HTR-8/SVneo (cell line): Measurements from ENCODE around the gene C1R.
"Not testable (repeated sequence)": the region's sequence is repeated elsewhere in the genome, so short reads cannot be mapped to it uniquely, and the experiment has no call there.

Source experiments
- DNase-seq: peaks from one replicate; pipeline ENCODE4 v3.0.0; 2011; ENCODE audit warnings: low spot score, mixed read lengths; ENCODE audit not compliant: insufficient read length
- FAIRE-seq: peaks from 2 replicates; lab custom pipeline; 2011; peaks lifted over from hg19 to GRCh38; lab: Jason Lieb, UNC

C1R gene

GRCh38 chr12:7072554-7072953 is 19.7 kb downstream of the C1R start:
- FAIRE-seq (peak; percentile 26), DNase-seq (no peak)

- DNase-seq (no peak), FAIRE-seq (no peak)
Measured at GRCh38 chr12:7072035-7072434, 20.2 kb downstream of the C1R start.

GRCh38 chr12:7069386-7069785 is 22.9 kb downstream of the C1R start:
- DNase-seq (no peak), FAIRE-seq (no peak)

DNA sequence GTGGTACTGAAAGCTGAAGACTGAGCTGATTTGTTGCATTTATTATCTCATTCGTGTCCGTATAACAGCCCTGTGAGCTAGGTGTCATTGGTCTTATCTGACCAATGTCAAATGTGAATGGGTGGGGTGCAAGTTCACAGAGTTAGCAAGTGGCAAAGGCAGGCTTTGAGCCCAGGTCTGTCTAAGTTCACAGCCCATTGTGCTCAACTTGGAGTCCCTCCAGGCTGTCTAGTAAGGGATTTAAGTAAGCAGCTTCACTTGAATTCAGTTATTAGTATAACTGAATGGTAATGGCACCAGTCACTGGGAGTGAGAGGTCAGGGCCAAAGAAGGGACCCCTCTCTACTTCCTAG is 23.3 kb downstream of the C1R start:
- DNase-seq = no peak
- peak; percentile 13 for FAIRE-seq

DNA sequence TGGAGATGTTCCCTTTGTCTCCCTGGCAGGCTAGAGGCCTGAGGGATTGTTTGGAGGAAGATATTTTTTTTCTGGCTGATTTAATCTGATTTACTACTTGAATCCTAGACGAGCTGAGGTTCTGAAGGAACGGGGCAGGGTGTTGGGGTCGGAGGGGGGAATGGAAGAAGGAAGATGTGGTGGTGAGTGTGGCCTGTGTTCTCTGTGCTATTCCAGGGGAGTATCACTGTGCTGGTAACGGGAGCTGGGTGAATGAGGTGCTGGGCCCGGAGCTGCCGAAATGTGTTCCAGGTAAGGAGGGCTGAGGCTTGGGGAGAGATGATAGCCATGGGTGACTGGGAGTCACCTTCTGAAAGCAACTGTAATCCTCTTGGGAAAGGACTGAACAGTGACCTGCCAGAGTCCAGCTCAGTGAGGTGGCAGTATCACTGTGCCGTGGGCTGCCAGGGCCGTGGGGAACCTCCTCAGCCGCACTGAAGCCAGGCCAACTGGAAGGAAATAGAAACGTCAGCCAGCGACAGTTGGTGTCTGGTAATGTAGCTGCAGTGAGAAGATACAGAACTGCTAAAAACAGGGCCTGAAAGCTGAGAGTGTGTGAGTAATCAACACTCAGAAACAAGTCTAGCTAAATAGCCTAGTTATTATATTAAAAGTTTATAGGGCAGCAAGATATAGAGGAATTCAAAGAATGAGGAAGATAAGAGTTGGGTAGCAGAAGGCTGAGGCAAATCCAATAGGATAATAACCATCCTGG is 23.8 kb downstream of the C1R start:
- FAIRE-seq = no peak
- no peak for DNase-seq

- FAIRE-seq (no peak), DNase-seq (no peak)
Measured at GRCh38 chr12:7067096-7067495, 25.1 kb downstream of the C1R start.

- FAIRE-seq (peak; percentile 80), DNase-seq (no peak)
Measured at GRCh38 chr12:7066596-7066995, 25.6 kb downstream of the C1R start.

DNA sequence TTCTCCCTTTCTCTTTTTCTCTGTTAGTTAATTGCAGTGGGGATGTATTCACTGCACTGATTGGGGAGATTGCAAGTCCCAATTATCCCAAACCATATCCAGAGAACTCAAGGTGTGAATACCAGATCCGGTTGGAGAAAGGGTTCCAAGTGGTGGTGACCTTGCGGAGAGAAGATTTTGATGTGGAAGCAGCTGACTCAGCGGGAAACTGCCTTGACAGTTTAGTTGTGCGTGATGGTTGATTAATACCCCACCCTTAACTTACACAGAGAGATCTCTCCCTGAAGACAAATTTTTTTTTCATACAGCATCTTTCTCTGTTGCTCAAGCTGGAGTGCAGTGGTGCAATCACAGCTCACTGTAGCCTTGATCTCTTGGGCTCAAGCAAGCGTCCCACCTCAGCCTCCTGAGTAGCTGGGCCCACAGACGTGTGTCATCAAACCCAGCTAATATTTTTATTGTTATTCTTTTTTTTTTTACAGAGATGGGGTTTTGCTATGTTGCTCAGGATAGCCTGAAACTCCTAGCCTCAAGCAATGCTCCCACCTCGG is 27.1 kb downstream of the C1R start:
- no peak for DNase-seq
- FAIRE-seq = no peak

- DNase-seq = no peak
- FAIRE-seq = no peak
Measured at GRCh38 chr12:7064516-7064915, 27.7 kb downstream of the C1R start.

- no peak for FAIRE-seq
Measured at GRCh38 chr12:7061596-7061995, 30.6 kb downstream of the C1R start.

DNA sequence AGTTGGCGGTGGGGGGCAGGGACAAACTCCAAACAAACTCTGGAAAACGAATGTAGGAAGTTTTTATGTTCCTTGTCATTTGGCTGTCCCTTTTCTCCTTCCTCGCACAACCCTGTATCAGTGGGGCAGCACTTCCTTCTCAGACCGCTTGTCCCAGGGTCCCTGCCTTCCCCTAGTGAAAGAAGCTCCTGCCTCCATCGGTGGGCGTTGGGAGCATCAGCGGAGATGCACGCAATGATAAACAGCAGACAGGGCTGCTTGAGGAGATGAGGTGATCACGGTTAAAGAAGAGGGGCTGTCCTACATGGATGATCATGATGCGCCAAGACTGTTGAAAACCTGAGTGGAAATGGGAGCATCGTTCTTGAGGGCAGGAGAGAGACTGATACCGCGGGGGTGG is 31.1 kb downstream of the C1R start:
- DNase-seq (no peak), FAIRE-seq (no peak)

More at GRCh38 chr12:7061596-7061995, 30.6 kb downstream of the C1R start:
- no peak for DNase-seq

DNA sequence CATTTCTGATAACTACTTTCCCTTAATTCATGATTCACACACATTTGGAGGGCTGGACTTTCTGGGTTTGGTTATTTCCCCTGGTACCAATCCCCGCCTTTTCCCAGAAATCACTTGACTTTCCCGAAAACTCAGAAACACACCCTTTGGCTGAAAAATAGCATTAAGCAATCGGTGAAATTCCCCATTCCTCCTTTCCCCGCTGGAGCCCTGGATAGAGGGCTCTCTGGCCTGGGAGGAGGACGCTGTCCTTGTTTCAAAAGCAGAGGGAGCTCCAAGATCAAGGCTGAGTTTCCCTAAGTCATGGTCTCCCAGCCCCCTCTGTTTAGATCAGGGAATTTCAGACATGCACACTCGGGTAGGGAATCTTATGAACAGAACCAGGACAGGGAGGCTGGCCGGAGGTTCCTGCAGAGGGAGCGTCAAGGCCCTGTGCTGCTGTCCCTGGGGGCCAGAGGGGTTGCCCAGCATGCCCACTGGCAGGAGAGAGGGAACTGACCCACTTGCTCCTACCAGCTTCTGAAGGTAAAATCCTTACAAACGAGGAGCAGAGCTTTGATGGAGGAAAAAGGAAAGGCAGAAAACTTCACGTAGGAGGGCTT is 31.8 kb downstream of the C1R start, which contains the start of gene C1S:
TSS of gene C1S (plus strand) at position 366 of the 602 bp plus-strand sequence. CDS start 1,195 bp downstream, outside the sequence.
- DNase-seq = peak; percentile 95
- peak; percentile 86 for FAIRE-seq

DNA sequence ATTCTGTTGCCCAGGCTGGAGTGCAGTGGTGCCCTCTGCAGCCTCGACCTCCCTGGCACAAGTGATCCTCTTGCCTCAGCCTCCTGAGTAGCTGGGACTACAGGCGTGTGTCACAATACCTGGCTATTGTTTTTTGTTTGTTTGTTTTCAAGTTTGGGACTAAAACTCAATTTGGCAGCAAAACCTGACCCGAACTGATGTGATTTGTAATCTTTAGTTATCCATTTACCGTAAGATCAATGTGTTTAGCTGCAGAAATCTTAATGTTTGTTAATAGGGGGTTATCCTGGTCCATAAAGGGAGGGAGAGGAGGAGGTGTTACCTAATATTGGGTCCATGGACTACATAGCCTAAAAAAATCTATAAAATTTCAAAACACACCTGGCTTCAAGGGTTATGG is 32.5 kb downstream of the C1R start:
- FAIRE-seq (no peak), DNase-seq (no peak)

DNA sequence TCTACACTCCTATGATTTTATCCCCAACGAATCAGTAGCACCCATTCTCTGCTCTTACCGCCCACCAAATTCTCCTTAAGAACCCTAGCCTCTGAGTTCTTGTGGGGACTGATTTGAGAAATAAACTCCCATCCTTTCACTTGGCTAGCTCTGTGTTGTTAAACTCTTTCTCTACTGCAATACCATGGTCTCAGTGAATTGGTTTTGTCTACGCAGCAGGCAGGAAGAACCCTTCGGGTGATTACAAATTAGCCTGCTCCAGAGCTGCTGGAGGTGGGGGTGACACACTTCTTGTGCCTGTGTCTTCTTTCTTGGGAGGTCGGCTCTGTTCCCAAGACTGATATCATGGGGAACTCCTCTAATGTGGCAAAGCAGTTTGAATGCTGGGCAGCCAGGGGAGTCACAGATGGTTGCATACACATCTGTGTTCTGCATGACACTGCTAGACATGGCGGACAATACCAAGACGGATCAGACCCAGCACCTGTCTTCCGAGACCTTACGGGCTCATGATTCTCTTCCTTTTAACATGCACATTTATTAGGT is 33.3 kb downstream of the C1R start:
- FAIRE-seq = no peak
- no peak for DNase-seq

DNA sequence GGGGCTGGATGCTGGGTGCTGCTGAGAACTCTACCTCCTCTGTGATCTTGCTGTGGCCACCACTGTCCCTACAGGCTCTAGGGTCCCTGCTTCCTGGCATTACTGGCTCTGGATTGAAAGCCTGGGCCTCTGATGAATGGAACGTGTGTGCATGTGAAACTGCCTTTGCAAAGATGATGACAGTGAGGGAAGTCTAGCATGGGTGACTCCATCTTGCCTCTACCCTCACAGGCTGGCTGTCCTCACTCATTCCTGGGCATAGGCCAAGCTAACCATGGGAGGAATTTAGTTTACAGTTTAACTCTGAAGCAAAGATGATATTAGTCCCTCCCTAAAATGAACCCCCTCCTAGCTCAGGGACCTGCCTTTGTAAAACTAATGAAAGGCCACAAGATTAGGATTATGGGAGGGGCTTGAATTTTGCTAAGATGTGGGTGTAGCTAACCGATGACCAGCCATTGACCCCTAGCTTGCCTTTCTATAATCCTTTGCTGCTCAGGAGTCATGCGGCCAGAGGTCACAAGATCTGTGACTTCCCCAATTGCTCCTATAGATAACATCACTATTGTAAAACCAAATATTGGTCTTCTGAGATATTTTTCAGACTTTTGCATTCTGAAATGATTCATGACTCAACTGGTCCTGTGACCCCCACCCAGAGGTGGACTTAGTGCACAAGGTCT is 33.9 kb downstream of the C1R start:
- peak; percentile 13 for FAIRE-seq
- no peak for DNase-seq

DNA sequence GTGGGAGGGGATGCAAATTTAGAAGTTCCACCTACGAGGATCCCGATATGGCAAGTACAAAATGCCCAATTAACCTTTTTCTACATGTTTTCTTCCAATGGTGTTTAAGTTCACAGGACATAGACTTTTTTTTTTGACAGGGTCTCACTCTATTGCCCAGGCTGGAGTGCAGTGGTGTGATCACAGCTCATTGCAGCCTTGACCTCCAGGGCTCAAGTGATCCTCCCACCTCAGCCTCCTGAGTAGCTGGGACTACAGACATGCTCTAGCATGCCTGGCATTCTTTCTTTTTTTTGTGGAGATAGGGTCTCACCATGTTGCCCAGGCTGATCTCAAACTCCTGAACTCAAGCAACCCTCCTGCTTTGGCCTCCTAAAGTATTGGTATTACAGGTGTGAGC is 36.5 kb downstream of the C1R start:
- not testable (repeated sequence) for DNase-seq, FAIRE-seq

- no peak for FAIRE-seq
- DNase-seq = no peak
Measured at GRCh38 chr12:7054925-7055324, 37.3 kb downstream of the C1R start.

DNA sequence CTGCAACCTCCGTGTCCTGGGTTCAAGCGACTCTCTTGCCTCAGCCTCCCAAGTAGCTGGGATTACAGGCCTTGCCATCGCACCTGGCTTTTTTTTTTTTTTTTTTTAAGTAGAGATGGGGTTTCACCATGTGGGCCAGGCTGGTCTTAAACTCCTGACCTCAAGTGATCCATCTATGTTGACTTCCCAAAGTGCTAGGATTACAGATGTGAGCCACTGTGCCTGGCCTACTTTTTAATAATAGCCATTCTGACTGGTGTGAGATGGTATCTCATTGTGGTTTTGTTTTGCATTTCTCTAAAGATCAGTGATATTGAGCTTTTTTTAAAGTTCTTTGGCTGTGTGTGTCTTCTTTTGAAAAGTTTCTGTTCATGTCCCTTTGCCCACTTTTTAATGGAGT is 42.3 kb downstream of the C1R start:
- not testable (repeated sequence) for FAIRE-seq, DNase-seq

- not testable (repeated sequence) for DNase-seq, FAIRE-seq
Measured at GRCh38 chr12:7049445-7049951, 42.7 kb downstream of the C1R start.

- no peak for FAIRE-seq
- DNase-seq = no peak
Measured at GRCh38 chr12:7047306-7047705, 44.9 kb downstream of the C1R start.
